AG09319 (cell line): Measurements from ENCODE around the gene ACER3.

Experiments used
- DNase-seq: peaks from one replicate; pipeline ENCODE4 v3.0.0-alpha.2; 2010; ENCODE audit warnings: low read depth; ENCODE audit errors: extremely low read depth
- TF ChIP-seq, protein P1 (sequence below): IDR thresholded peaks from 2 replicates; pipeline ENCODE4 v1.5.1; 2011; ENCODE audit warnings: low read depth, mild to moderate bottlenecking, inconsistent platforms, low read length, moderate library complexity

The ACER3 gene

DNA sequence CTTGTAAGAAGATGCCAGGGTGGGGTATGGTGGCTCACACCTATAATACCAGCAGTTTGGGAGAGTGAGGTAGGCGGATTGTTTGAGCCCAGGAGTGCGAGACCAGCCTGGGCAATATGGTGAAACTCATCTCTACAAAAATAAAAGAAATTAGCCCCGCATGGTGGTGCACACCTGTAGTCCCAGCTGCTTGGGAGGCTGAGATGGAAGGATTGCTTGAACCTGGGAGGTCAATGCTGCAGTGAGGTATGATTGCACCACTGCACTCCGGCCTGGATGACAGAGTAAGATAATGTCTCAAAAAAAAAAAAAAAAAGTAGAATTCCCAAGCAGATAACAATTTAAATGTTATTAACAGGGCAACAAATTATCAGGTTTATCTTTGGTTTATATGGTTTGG is 20.2 kb downstream of the ACER3 start:
- TF ChIP-seq, protein P1, sequence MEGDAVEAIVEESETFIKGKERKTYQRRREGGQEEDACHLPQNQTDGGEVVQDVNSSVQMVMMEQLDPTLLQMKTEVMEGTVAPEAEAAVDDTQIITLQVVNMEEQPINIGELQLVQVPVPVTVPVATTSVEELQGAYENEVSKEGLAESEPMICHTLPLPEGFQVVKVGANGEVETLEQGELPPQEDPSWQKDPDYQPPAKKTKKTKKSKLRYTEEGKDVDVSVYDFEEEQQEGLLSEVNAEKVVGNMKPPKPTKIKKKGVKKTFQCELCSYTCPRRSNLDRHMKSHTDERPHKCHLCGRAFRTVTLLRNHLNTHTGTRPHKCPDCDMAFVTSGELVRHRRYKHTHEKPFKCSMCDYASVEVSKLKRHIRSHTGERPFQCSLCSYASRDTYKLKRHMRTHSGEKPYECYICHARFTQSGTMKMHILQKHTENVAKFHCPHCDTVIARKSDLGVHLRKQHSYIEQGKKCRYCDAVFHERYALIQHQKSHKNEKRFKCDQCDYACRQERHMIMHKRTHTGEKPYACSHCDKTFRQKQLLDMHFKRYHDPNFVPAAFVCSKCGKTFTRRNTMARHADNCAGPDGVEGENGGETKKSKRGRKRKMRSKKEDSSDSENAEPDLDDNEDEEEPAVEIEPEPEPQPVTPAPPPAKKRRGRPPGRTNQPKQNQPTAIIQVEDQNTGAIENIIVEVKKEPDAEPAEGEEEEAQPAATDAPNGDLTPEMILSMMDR, result no peak
- DNase-seq, result no peak

DNA sequence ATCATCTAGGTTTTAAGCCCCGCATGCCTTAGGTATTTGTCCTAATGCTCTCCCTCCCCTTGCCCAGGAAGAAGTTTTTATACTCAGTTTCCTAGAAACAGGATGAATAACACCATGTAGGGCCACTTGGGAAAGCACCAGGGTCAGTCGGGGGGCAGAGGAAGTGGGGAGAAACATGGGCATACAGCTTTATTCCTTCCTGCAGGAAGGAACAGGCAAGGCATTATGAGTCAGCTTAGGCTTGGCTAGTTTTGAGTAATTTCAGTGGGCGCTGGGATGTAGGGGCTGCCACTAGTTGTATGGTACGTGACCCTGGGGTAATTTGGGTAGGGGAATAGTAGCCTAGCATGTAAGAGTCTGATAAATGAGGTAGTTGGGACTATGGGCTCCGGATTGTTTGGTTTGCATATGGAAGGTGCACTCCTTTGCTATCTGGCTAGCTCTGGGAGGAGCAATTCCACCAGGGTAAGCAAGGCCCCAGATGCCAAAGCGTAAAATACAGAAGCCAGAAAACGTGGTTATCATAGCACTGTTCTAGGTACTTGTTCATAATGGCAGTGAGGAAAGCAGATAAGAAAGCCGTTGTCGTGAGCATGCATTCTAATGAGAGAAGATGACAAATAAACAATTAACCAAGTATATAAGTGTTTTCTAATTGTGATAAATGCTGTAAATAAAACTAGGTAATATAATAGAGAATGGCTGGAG is 24.8 kb downstream of the ACER3 start:
- no peak for DNase-seq
- TF ChIP-seq, protein P1, result no peak

DNA sequence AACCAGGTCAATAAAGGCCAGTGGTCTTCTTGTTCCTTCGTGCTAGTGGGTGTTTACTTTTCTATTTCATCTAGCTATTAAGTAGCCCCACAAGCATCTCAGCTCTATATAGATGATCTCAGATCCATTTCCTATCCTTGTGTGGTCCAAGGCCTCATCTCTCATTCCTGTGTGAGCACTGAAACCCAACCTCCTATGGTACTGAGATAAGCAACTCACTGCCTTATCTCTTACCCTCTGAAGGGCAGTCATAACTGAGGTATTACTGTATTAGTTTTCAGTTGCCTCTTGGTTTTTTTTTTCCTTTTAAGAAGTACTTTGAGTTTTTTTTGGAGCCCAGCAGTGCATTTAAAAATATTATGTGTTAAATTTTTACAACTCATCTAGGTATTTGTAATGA is 28.3 kb downstream of the ACER3 start:
- TF ChIP-seq, protein P1, result no peak
- no peak for DNase-seq

DNA sequence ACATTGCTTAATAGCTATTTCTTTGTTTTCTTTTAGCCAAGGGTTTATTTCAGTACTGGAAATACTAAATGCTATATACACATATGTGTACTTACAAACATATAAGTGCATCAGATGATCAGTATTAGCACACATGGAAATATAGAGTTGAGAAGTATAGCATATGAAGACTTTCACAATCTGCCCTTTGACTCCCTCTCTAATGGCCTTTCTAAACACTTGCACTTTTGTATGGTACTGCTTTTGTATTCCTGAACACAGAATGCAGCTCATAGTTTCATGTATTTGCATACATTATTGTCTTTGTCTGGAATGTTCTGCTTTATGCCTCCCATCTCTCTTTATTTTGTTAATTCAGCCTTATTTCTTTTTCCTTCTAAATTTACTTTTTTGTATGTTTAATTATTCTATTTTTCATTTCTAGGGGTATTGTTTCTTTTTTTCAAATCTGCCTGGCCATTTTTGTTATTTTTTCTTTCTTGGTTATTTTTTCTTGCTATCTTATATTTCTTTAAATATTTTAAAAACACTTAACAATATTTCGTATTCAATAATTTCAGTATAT is 28.8 kb downstream of the ACER3 start:
- DNase-seq, result no peak
- TF ChIP-seq, protein P1, result no peak

DNA sequence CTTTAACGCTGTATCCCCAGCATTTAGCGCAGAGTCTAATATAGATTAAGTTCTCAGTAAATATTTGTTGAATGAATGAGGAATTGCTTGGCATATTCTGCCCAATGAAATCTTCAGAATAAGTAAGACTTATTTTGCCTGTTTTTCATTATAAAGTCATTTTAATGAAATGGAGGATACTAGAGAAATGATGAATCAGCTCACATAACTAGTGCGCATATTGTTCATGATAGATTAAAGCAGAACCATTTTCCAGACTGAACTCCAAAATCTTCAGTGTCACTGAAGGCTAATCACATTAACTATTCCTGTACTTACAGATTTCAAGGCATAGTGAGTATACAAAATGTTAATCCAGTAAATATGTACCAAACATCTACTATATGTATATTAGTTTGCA is 29.6 kb downstream of the ACER3 start:
- DNase-seq, result no peak
- TF ChIP-seq, protein P1, result no peak

DNA sequence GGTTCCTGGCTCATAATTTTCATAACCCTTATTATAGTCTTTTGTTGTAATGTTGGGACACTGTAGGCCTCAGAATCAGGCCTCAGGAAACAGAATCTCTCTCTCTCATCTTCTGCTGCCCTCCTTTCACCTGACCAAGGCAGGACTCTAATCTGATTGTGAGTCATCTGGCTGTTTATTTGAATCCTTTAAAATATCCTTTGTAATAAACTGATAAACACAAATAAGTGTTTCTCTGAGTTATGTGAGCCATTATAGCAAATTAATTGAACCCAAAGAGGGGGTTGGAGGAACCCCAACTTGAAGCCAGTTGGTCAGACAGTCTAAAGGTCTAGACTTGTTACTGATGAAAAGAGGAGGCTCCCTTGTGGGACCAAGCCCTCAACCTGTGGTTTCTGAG is 30.6 kb downstream of the ACER3 start:
- TF ChIP-seq, protein P1, result no peak
- DNase-seq, result no peak

DNA sequence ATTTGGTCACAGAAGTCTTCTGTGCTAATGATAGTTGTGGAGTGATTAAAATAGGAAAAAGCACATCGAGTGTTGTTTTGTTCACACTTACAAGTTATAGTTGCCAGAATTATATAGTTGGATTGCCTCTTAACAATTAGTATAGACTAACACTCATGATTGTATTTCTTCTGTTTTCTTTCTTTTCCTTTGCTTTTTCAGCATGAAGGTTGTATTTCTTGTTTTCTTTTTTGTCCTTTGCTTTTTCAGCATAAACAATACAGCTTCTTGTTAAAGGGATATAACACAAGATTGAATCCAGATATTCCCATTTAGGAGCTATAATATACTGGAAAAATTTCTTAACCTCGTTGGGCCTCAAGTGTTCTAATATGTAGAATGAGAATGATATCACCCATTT is 31.1 kb downstream of the ACER3 start:
- TF ChIP-seq, protein P1, result no peak
- DNase-seq, result no peak
